ENCODE results near the gene CHRND. TPM values are rescaled to one million over a fixed set of nuclear protein-coding genes. Genes with fewer than 3 reads are reported as not detected.

Gene CHRND
- total RNA-seq, 1 donor from 2014 or later: not detected

DNA sequence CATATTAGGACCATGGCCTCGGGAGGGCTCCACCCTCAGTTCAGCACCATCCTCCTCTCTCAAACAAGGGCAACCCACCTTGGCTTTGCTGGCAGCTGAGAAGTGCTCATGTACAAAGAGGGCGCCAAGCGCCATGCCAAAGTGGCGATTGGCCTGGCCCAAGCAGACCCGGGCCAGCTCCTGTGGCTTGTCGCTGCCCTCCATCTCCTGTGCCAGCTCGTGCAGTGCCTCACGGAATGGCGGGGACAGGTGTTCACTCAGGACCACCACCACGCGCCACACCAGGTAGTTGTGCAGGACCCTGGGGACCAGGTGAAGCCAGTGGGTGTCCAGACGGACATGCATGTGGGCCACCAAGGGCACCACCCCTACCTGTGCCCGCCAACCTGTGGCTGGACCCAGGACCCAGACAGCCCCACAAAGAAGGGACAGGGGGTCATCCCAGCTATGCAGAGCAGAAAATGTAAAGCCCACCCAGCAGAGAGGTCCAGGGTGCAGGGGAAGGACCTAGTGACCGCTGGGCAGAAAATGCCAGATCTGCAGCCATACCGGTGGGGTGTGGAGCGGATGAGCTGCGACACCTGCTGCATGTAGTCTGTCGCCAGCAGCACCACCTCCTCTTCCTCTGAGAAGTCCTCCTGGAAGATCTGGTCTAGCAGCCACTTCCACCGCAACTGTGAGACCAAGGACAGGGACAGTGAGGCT, 41.9 kb upstream of the CHRND start:
- no peak for DNase-seq (ENCODE audit: low spot score in 2 of 2)
- no peaks in the 10 kb centered on the region for H3K4me1 ChIP-seq
- no peaks in the 10 kb centered on the region for H3K36me3 ChIP-seq
- no peaks in the 10 kb centered on the region for H3K27me3 ChIP-seq
- intact Hi-C loops (cut with DNase I): no loop called here
- H3K4me3 ChIP-seq: no peak overlapping the region
- no peaks in the 10 kb centered on the region for H3K9me3 ChIP-seq
- TF ChIP-seq, protein P1, sequence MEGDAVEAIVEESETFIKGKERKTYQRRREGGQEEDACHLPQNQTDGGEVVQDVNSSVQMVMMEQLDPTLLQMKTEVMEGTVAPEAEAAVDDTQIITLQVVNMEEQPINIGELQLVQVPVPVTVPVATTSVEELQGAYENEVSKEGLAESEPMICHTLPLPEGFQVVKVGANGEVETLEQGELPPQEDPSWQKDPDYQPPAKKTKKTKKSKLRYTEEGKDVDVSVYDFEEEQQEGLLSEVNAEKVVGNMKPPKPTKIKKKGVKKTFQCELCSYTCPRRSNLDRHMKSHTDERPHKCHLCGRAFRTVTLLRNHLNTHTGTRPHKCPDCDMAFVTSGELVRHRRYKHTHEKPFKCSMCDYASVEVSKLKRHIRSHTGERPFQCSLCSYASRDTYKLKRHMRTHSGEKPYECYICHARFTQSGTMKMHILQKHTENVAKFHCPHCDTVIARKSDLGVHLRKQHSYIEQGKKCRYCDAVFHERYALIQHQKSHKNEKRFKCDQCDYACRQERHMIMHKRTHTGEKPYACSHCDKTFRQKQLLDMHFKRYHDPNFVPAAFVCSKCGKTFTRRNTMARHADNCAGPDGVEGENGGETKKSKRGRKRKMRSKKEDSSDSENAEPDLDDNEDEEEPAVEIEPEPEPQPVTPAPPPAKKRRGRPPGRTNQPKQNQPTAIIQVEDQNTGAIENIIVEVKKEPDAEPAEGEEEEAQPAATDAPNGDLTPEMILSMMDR (IDR thresholded peaks at IDR 0.05): no peak
- no peak overlapping the region for H3K27ac ChIP-seq

GRCh38 chr2:232484628-232485347, 41.2 kb upstream of the CHRND start:
- Histone ChIP-seq H3K27me3 (no peaks in the 10 kb centered on the region), H3K36me3 (no peaks in the 10 kb centered on the region), H3K4me3 (no peak overlapping the region), H3K4me1 (no peaks in the 10 kb centered on the region), H3K27ac (no peak overlapping the region), H3K9me3 (no peaks in the 10 kb centered on the region)
- intact Hi-C loops (cut with DNase I): no loop called here
- TF ChIP-seq, protein P1 (IDR thresholded peaks at IDR 0.05): no peak
- no peak for DNase-seq (ENCODE audit: low spot score in 2 of 2)

GRCh38 chr2:232485348-232485756, 40.6 kb upstream of the CHRND start:
- Histone ChIP-seq H3K4me1 (no peaks in the 10 kb centered on the region), H3K27me3 (no peaks in the 10 kb centered on the region), H3K27ac (no peak overlapping the region), H3K36me3 (no peaks in the 10 kb centered on the region), H3K9me3 (no peaks in the 10 kb centered on the region), H3K4me3 (no peak overlapping the region)
- intact Hi-C loops (cut with DNase I): no loop called here
- no peak for DNase-seq (ENCODE audit: low spot score in 2 of 2)
- TF ChIP-seq, protein P1 (IDR thresholded peaks at IDR 0.05): no peak

- H3K9me3 ChIP-seq: no peaks in the 10 kb centered on the region
- H3K4me1 ChIP-seq: no peaks in the 10 kb centered on the region
- no peaks in the 10 kb centered on the region for H3K36me3 ChIP-seq
- TF ChIP-seq, protein P1 (IDR thresholded peaks at IDR 0.05): no peak
- H3K4me3 ChIP-seq: peak overlapping the region in 1 of 2 donors; percentile 10
- DNase-seq (ENCODE audit: low spot score in 2 of 2): no peak
- no peaks in the 10 kb centered on the region for H3K27me3 ChIP-seq
- intact Hi-C loops (cut with DNase I): no loop called here
- no peak overlapping the region for H3K27ac ChIP-seq
Measured at GRCh38 chr2:232485757-232486557, 40.0 kb upstream of the CHRND start.

DNA sequence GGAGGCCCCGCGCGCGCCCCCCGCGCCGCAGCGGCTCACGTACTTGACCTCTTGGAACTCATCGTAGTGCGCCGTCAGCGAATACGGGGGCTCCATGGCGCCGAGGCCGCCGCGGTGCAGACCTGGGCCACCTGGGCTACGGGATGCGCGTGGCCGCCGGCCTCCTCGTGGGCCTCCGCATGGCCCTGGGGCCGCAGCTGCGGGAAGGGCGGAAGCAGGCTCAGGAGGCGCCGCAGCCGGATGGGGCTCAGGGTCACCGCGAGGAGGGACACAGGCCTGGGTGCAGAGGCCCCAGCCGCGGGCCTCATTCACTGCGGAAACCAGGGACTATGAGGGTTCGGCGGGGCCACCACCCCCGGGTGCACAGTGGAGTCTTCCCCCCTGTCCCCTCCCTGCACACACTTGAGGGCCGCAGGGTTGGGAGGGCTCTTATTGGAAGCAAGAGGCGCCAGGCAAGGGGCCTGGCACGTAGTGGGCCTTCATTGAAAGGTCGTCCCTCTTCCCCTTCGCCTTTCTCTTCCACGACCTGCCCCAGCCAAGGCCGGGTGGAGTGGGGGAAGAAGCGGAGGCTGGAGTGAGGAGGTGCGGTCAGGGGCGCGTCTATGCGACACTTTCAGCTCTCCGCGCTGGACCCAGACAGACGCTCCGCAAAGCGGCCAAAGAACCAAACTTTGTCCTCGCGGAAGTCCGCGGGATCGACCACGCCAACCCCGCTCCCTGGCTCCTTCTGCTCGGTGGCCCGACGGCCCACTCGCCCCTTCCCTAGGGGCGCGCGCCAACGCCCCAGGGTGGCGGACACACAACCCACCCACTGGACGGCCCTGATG, 39.2 kb upstream of the CHRND start:
- Histone ChIP-seq H3K36me3 (no peaks in the 10 kb centered on the region), H3K4me1 (no peaks in the 10 kb centered on the region), H3K9me3 (no peaks in the 10 kb centered on the region), H3K27me3 (no peaks in the 10 kb centered on the region), H3K4me3 (peak overlapping the region; percentile 10 to 45), H3K27ac (no peak overlapping the region)
- TF ChIP-seq, protein P1 (IDR thresholded peaks at IDR 0.05): no peak
- intact Hi-C loops (cut with DNase I): no loop called here
- DNase-seq (ENCODE audit: low spot score in 2 of 2): no peak

All from ascending aorta (tissue), 2 donors.